HepG2 (cell line): ENCODE data around the gene RNPS1. TPM values are rescaled to one million over a fixed set of nuclear protein-coding genes. Genes with fewer than 3 reads are reported as not detected.
A peak's percentile ranks its signal among the peaks of the same experiment; 100 is the strongest.

ENCODE experiments used
- EZH2 ChIP-seq: conservative IDR thresholded peaks from 2 replicates; pipeline ENCODE4 v1.6.1; 2012; ENCODE audit warnings: mild to moderate bottlenecking, low read depth, low read length, moderate library complexity
- GFI1 ChIP-seq: sonication (generic); formaldehyde crosslinking; IDR thresholded peaks from 2 replicates; pipeline ENCODE4 v1.5.0; 2020; ENCODE audit warnings: missing genetic modification reagents, mild to moderate bottlenecking, borderline replicate concordance
- JUNB ChIP-seq: sonication (generic); formaldehyde crosslinking; IDR thresholded peaks from 2 replicates; pipeline ENCODE4 v1.8.0; 2022; ENCODE audit warnings: missing genetic modification reagents, mild to moderate bottlenecking, borderline replicate concordance
- KDM2A ChIP-seq: sonication (generic); formaldehyde crosslinking; IDR thresholded peaks from 2 replicates; pipeline ENCODE4 v1.4.0; 2020; ENCODE audit warnings: low read depth, missing genetic modification reagents, borderline replicate concordance
- MYNN ChIP-seq: sonication (generic); formaldehyde crosslinking; IDR thresholded peaks from 2 replicates; pipeline ENCODE4 v1.4.0; 2020; ENCODE audit warnings: mild to moderate bottlenecking, low read depth, missing genetic modification reagents
- NR2F2 ChIP-seq: IDR thresholded peaks from 2 replicates; pipeline ENCODE4 v1.6.1; 2012; ENCODE audit warnings: low read depth, inconsistent platforms, borderline replicate concordance
- ZNF609 ChIP-seq: sonication (generic); formaldehyde crosslinking; IDR thresholded peaks from 2 replicates; pipeline ENCODE4 v1.4.0; 2020; ENCODE audit warnings: mild to moderate bottlenecking, missing genetic modification reagents, borderline replicate concordance
- polyA plus RNA-seq, 8 experiments: library from polyadenylated mRNA; depleted of rRNA in 3 of 8; stranded (reverse) in 7 of 8; unstranded in 1 of 8; fragments of >200 nt; fragmentation: Illumina TruSeq in 4 of 8; extraction: Trizol in 4 of 8; gene quantifications; 2 replicates each; pipeline versions ENCODE4 v1.2.1 to v1.2.3, GENCODE V29; 2011 to 2016; ENCODE audit warnings: low read depth in 4 of 8, missing spikeins in 1 of 8, mixed read lengths in 1 of 8; ENCODE audit not compliant: insufficient read depth in 1 of 8
- total RNA-seq, 5 experiments: library from RNA; depleted of rRNA; stranded (reverse); fragments of >200 nt; fragmentation: Illumina TruSeq; extraction: Trizol; gene quantifications; 2 replicates each; pipeline ENCODE4 v1.2.3, GENCODE V29; 2016; ENCODE audit warnings: low read depth in 1 of 5

RNPS1 gene
- total and polyA plus RNA-seq, 2 of the 13 experiments (the other 11 are each of a cell fraction or from before 2014, with no cell fraction given) = 126 to 133 TPM

GRCh38 chr16:2205104-2205966, 62.6 kb downstream of the RNPS1 start, which contains the start of gene MLST8 (continued):
- peak; percentile 59; the same call in 1 of the 2 replicates for TF ChIP-seq GFI1 (CRISPR knock-in tag)
- no peak for TF ChIP-seq ZNF609 (CRISPR knock-in tag)
- TF ChIP-seq MYNN (CRISPR knock-in tag) = 0 out of 2 replicates have a peak, but pooled peaks have one; percentile 68
- TF ChIP-seq JUNB (CRISPR knock-in tag) = no peak
- TF ChIP-seq NR2F2 = peak; percentile 3; the same call in 1 of the 2 replicates
- TF ChIP-seq EZH2 = no peak
- peak; percentile 90 for TF ChIP-seq KDM2A (CRISPR knock-in tag)
